ENCODE results near the gene UCN2. TPM values are rescaled to one million over a fixed set of nuclear protein-coding genes. Genes with fewer than 3 reads are reported as not detected.

Gene UCN2
- total and polyA plus RNA-seq, 2 of the 8 experiments (the other 6 are each of a cell fraction or from before 2014, with no cell fraction given), result 0.14 TPM; not detected in 1

GRCh38 chr3:48524970-48525369, 38.6 kb downstream of the UCN2 start:
- Histone ChIP-seq H2BK120ac (replicated peaks; ENCODE audit: low read depth, low read length) (no peak overlapping the region), H3K4me3 (ENCODE audit: extremely low read depth in 1 of 4, insufficient read depth in 2 of 4, low read depth in 3 of 4, low read length in 4 of 4) (no peak overlapping the region), H3K79me2 (ENCODE audit: control insufficient read depth in 1 of 2, insufficient read depth in 2 of 2, low read length in 2 of 2) (no peaks in the 10 kb centered on the region), H2BK12ac (ENCODE audit: low read depth, low read length) (no peak overlapping the region), H3K4ac (replicated peaks; ENCODE audit: insufficient read length, low read depth, low read length) (no peak overlapping the region), H2AFZ (ENCODE audit: low read length) (no peak overlapping the region), H4K5ac (ENCODE audit: insufficient read length, low read depth, low read length) (no peak overlapping the region), H3K23ac (ENCODE audit: insufficient read length) (no peak overlapping the region), H2BK5ac (ENCODE audit: low read depth, low read length) (no peak overlapping the region), H3K23me2 (ENCODE audit: low read depth, low read length) (no peaks in the 10 kb centered on the region), H3K56ac (replicated peaks; ENCODE audit: insufficient read length, low read depth, low read length) (no peak overlapping the region), H3K14ac (ENCODE audit: insufficient read length) (no peak overlapping the region), H3K18ac (ENCODE audit: extremely low read depth, low read length) (no peak overlapping the region), H3K4me2 (ENCODE audit: insufficient read depth in 1 of 2, low read depth in 2 of 2, low read length in 2 of 2) (no peak overlapping the region), H3K4me1 (replicated peaks in 1 of 4; ENCODE audit: control insufficient read depth in 3 of 4, insufficient read depth in 4 of 4, low read length in 3 of 4) (no peaks in the 10 kb centered on the region), H3K9me3 (ENCODE audit: insufficient read depth in 2 of 2, low read depth in 1 of 2, low read length in 1 of 2) (no peaks in the 10 kb centered on the region), H2AK5ac (ENCODE audit: low read depth, low read length) (no peak overlapping the region), H3K27ac (ENCODE audit: low read depth, low read length) (no peak overlapping the region), H4K20me1 (replicated peaks in 1 of 2; ENCODE audit: control insufficient read depth in 1 of 2, insufficient read depth in 2 of 2, low read length in 2 of 2) (peaks cover 2 to 3% of the 10 kb centered on the region in 2 experiments), H3K27me3 (replicated peaks in 1 of 4; ENCODE audit: control insufficient read depth in 3 of 4, extremely low read depth in 1 of 4, insufficient read depth in 3 of 4, low read length in 3 of 4) (no peaks in the 10 kb centered on the region), H4K91ac (replicated peaks; ENCODE audit: insufficient read length, low read length) (no peak overlapping the region), H3K36me3 (ENCODE audit: control insufficient read depth in 2 of 4, insufficient read depth in 4 of 4, low read length in 3 of 4) (peaks cover 2 to 8% (median 6%) of the 10 kb centered on the region in 4 experiments; a peak in 7 of 8 replicates), H2BK20ac (ENCODE audit: low read length) (no peak overlapping the region), H4K8ac (ENCODE audit: extremely low read depth, insufficient read depth, low read length) (no peak overlapping the region), H3K9ac (replicated peaks in 1 of 4; ENCODE audit: extremely low read depth in 1 of 4, low read depth in 3 of 4, low read length in 3 of 4) (no peak overlapping the region), H3K79me1 (ENCODE audit: low read depth, low read length) (no peaks in the 10 kb centered on the region), H2BK15ac (ENCODE audit: low read length) (no peak overlapping the region)
- FAIRE-seq (no peak), DNase-seq (ENCODE audit: low read depth in 1 of 2, low spot score in 2 of 2) (no peak)
- CTCF ChIA-PET (ENCODE audit: partially characterized antibody), result interaction anchor here (1.0 to 1.4 kb wide), 4 partner anchors 8 to 60 kb away, joined by 3 to 4 read pairs (median 3); no protein-coding TSS in a partner anchor
- POLR2A ChIA-PET (ENCODE audit: partially characterized antibody), result interaction anchor here (1.4 to 1.6 kb wide), 2 partner anchors 8 to 85 kb away, joined by 3 to 4 read pairs; partner anchors contain the start of genes CCDC51 and TMA7
- 92% methylated on average over 9 of the region's 9 CpGs; no CpG with 5 or more reads in 1 of the 2 experiments for WGBS, 2 experiments (ENCODE audit: extremely low coverage in 1 of 2, insufficient coverage in 1 of 2, insufficient read length in 1 of 2, insufficient replicate concordance in 2 of 2, low coverage in 1 of 2, low lambda C conversion rate in 2 of 2, missing lambda C conversion rate in 1 of 2)
- TF ChIP-seq SIN3A (conservative IDR thresholded peaks at IDR 0.05 in 1 of 2, IDR thresholded peaks at IDR 0.05 in 1 of 2; ENCODE audit: low read depth in 1 of 2, low read length in 2 of 2) (no peak), SP2 (IDR thresholded peaks at IDR 0.05; ENCODE audit: low read length) (no peak), RFX5 (IDR thresholded peaks at IDR 0.05; ENCODE audit: borderline replicate concordance, low read depth, low read length) (no peak), SIX5 (IDR thresholded peaks at IDR 0.05; ENCODE audit: low read depth, low read length) (no peak), GTF2F1 (IDR thresholded peaks at IDR 0.05; ENCODE audit: borderline replicate concordance, low read depth, low read length) (no peak), CBX8 (IDR thresholded peaks at IDR 0.05; ENCODE audit: borderline replicate concordance, low read depth, low read length) (no peak), YY1 (IDR thresholded peaks at IDR 0.05; ENCODE audit: low read depth, low read length) (no peak), CTBP2 (IDR thresholded peaks at IDR 0.05; ENCODE audit: borderline replicate concordance, insufficient read depth, insufficient read length, low read length) (no peak), ATF2 (IDR thresholded peaks at IDR 0.05; ENCODE audit: low read length) (no peak), NANOG (IDR thresholded peaks at IDR 0.05; ENCODE audit: insufficient read depth, low read depth, low read length, poor library complexity, severe bottlenecking) (no peak)
- TF ChIP-seq, protein P1, sequence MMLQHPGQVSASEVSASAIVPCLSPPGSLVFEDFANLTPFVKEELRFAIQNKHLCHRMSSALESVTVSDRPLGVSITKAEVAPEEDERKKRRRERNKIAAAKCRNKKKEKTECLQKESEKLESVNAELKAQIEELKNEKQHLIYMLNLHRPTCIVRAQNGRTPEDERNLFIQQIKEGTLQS (IDR thresholded peaks at IDR 0.05; ENCODE audit: insufficient read depth, low read depth, low read length), result no peak

All from H1 (cell line).